H9 (cell line): Measurements from ENCODE around the gene HS3ST6. TPM values are rescaled to one million over a fixed set of nuclear protein-coding genes. Genes with fewer than 3 reads are reported as not detected.

ENCODE experiments used
- DNase-seq: peaks from one replicate; pipeline ENCODE4 v3.0.0-alpha.2; 2017
- H2AFZ ChIP-seq: one replicate; pipeline ENCODE4 v1.6.1; 2013; ENCODE audit warnings: mild to moderate bottlenecking, low read length, control low read depth, moderate library complexity
- H2AK5ac ChIP-seq: 2 replicates; pipeline ENCODE4 v1.6.1; 2013; ENCODE audit warnings: low read length, control low read depth, mixed read lengths; ENCODE audit not compliant: insufficient read length
- H2BK120ac ChIP-seq: one replicate; pipeline ENCODE4 v1.6.1; 2013; ENCODE audit warnings: low read depth, mild to moderate bottlenecking, low read length, control low read depth, inconsistent platforms; ENCODE audit not compliant: poor library complexity, severe bottlenecking
- H2BK12ac ChIP-seq: 2 replicates; pipeline ENCODE4 v1.6.1; 2013; ENCODE audit warnings: low read length, control low read depth, mixed read lengths, low read depth; ENCODE audit not compliant: insufficient read length
- H2BK15ac ChIP-seq: 2 replicates; pipeline ENCODE4 v1.6.1; 2013; ENCODE audit warnings: low read depth, low read length, control low read depth
- H2BK20ac ChIP-seq: one replicate; pipeline ENCODE4 v1.6.1; 2013; ENCODE audit warnings: low read depth, mild to moderate bottlenecking, low read length, control low read depth, inconsistent platforms; ENCODE audit not compliant: poor library complexity, severe bottlenecking
- H2BK5ac ChIP-seq: 2 replicates; pipeline ENCODE4 v1.6.1; 2013; ENCODE audit warnings: low read length, control low read depth, mixed read lengths; ENCODE audit not compliant: insufficient read length
- H3K14ac ChIP-seq: 2 replicates; pipeline ENCODE4 v1.6.1; 2013; ENCODE audit warnings: low read length, control low read depth; ENCODE audit not compliant: insufficient read depth
- H3K18ac ChIP-seq: 2 replicates; pipeline ENCODE4 v1.6.1; 2013; ENCODE audit warnings: low read depth, mild to moderate bottlenecking, mixed read lengths, low read length, control low read depth; ENCODE audit not compliant: insufficient read length
- H3K23ac ChIP-seq: 2 replicates; pipeline ENCODE4 v1.6.1; 2013; ENCODE audit warnings: low read length, control low read depth, mixed read lengths, low read depth; ENCODE audit not compliant: insufficient read length
- H3K23me2 ChIP-seq: 2 replicates; pipeline ENCODE4 v1.6.1; 2013; ENCODE audit warnings: low read depth, mild to moderate bottlenecking, mixed read lengths, low read length, control low read depth; ENCODE audit not compliant: insufficient read length, poor library complexity, severe bottlenecking
- H3K27ac ChIP-seq: 2 replicates; pipeline ENCODE4 v1.5.1; 2013; ENCODE audit warnings: low read length, control low read depth, mixed read lengths, low read depth; ENCODE audit not compliant: insufficient read length
- H3K27me3 ChIP-seq: 2 replicates; pipeline ENCODE4 v1.6.1; 2013; ENCODE audit warnings: low read length, control low read depth, inconsistent platforms; ENCODE audit not compliant: insufficient read depth
- H3K4ac ChIP-seq: 2 replicates; pipeline ENCODE4 v1.6.1; 2013; ENCODE audit warnings: low read depth, mild to moderate bottlenecking, control low read depth, inconsistent platforms, low read length, moderate library complexity
- H3K4me1 ChIP-seq: 2 replicates; pipeline ENCODE4 v1.6.1; 2013; ENCODE audit warnings: low read length, control low read depth, inconsistent platforms; ENCODE audit not compliant: insufficient read depth
- H3K4me2 ChIP-seq: 2 replicates; pipeline ENCODE4 v1.6.1; 2013; ENCODE audit warnings: low read length, control low read depth, mixed read lengths; ENCODE audit not compliant: insufficient read length, insufficient read depth
- H3K56ac ChIP-seq: 2 replicates; pipeline ENCODE4 v1.6.1; 2013; ENCODE audit warnings: low read depth, mild to moderate bottlenecking, mixed read lengths, low read length, control low read depth; ENCODE audit not compliant: insufficient read length
- H3K79me1 ChIP-seq: 2 replicates; pipeline ENCODE4 v1.6.1; 2013; ENCODE audit warnings: low read depth, mild to moderate bottlenecking, moderate library complexity, low read length, control low read depth, inconsistent platforms; ENCODE audit not compliant: insufficient read depth, poor library complexity, severe bottlenecking
- H3K79me2 ChIP-seq: 2 replicates; pipeline ENCODE4 v1.6.1; 2013; ENCODE audit warnings: low read length, control low read depth, inconsistent platforms; ENCODE audit not compliant: insufficient read depth
- H3K9ac ChIP-seq: 2 replicates; pipeline ENCODE4 v1.6.1; 2013; ENCODE audit warnings: low read length, control low read depth, mixed read lengths; ENCODE audit not compliant: insufficient read length; ENCODE audit errors: extremely low read depth
- H3K9me3 ChIP-seq: one replicate; pipeline ENCODE4 v1.6.1; 2013; ENCODE audit warnings: low read depth, low read length, inconsistent platforms; ENCODE audit not compliant: control insufficient read depth
- H3T11ph ChIP-seq: one replicate; pipeline ENCODE4 v1.6.1; 2013; ENCODE audit warnings: mild to moderate bottlenecking, low read length, control low read depth, inconsistent platforms
- H4K20me1 ChIP-seq: one replicate; pipeline ENCODE4 v1.6.1; 2013; ENCODE audit not compliant: control insufficient read depth, insufficient read length, insufficient read depth
- H4K5ac ChIP-seq: 2 replicates; pipeline ENCODE4 v1.6.1; 2013; ENCODE audit warnings: low read depth, mild to moderate bottlenecking, mixed read lengths, low read length, control low read depth; ENCODE audit not compliant: insufficient read length
- H4K8ac ChIP-seq: replicated peaks from 2 replicates; pipeline ENCODE4 v1.6.1; 2013; ENCODE audit warnings: low read length, control low read depth, mixed read lengths, low read depth; ENCODE audit not compliant: insufficient read length
- H4K91ac ChIP-seq: 2 replicates; pipeline ENCODE4 v1.6.1; 2013; ENCODE audit warnings: low read depth, mild to moderate bottlenecking, moderate library complexity, mixed read lengths, low read length, control low read depth; ENCODE audit not compliant: insufficient read length
- H3K27ac Mint-ChIP-seq, 3 experiments: 2 replicates in 2 of 3; 3 replicates in 1 of 3; pipeline ENCODE4 v1.8.0; 2020 to 2021; ENCODE audit warnings: mixed read lengths in 3 of 3, mild to moderate bottlenecking in 1 of 3, moderate library complexity in 1 of 3
- H3K27me3 Mint-ChIP-seq: 2 replicates; pipeline ENCODE4 v1.8.0; 2021; ENCODE audit warnings: low read depth, mild to moderate bottlenecking, moderate library complexity, mixed read lengths
- H3K36me3 Mint-ChIP-seq, 3 experiments: 2 replicates in 2 of 3; 3 replicates in 1 of 3; pipeline ENCODE4 v1.8.0; 2020 to 2021; ENCODE audit warnings: low read depth in 3 of 3, mixed read lengths in 3 of 3; ENCODE audit not compliant: insufficient read depth in 1 of 3
- H3K4me1 Mint-ChIP-seq, 2 experiments: 2 replicates each; pipeline ENCODE4 v1.8.0; 2020; ENCODE audit warnings: mixed read lengths in 2 of 2
- H3K4me3 Mint-ChIP-seq, 2 experiments: 2 replicates in 1 of 2; 3 replicates in 1 of 2; pipeline ENCODE4 v1.8.0; 2020 to 2021; ENCODE audit warnings: mild to moderate bottlenecking in 2 of 2, mixed read lengths in 2 of 2, moderate library complexity in 1 of 2
- H3K9me3 Mint-ChIP-seq, 2 experiments: 2 replicates in 1 of 2; 3 replicates in 1 of 2; pipeline ENCODE4 v1.8.0; 2020; ENCODE audit warnings: mild to moderate bottlenecking in 2 of 2, mixed read lengths in 2 of 2, moderate library complexity in 1 of 2
- CTCF ChIP-seq: fragments of 200-600 bp; sonication (generic); conservative IDR thresholded peaks from 3 replicates; pipeline ENCODE4 v1.8.0; 2021; ENCODE audit warnings: antibody characterized with exemption, mild to moderate bottlenecking
- WGBS: extraction: QIAGEN DNeasy Blood & Tissue Kit; methylation state at CpG from one replicate; pipeline ENCODE4 v1.1.7; 2013; ENCODE audit warnings: missing lambda C conversion rate, low lambda C conversion rate, mixed read lengths; ENCODE audit not compliant: insufficient read length; ENCODE audit errors: extremely low coverage; 5-methylcytosine and 5-hydroxymethylcytosine counted together
- total RNA-seq: library from RNA; stranded (reverse); gene quantifications from 2 replicates; pipeline ENCODE4 v1.2.1, GENCODE V29; 2021

HS3ST6 gene
- total RNA-seq, 1 experiment from 2014 or later = not detected

GRCh38 chr16:1924095-1924494 lies 5.9 kb upstream of the HS3ST6 start:
- Mint-ChIP-seq H3K27me3 (peaks cover 69% of the 10 kb centered on the region), H3K27ac (no peak overlapping the region), H3K4me1 (peaks cover 12 to 38% of the 10 kb centered on the region in 2 experiments), H3K9me3 (peaks cover 2 to 4% of the 10 kb centered on the region in 2 experiments; a peak in 3 of 5 replicates), H3K36me3 (peaks cover 0 to 2% (median 0%) of the 10 kb centered on the region in 3 experiments; a peak in 1 of 7 replicates), H3K4me3 (peak overlapping the region; percentile 4 to 5; a peak in 1 of 5 replicates)
- H3K4me1 ChIP-seq = no peaks in the 10 kb centered on the region; the same call in 1 of the 2 replicates
- H3K79me2 ChIP-seq = no peaks in the 10 kb centered on the region
- H3K79me1 ChIP-seq = no peaks in the 10 kb centered on the region
- DNase-seq = no peak
- H3K18ac ChIP-seq = no peak overlapping the region
- no peak overlapping the region for H2BK15ac ChIP-seq
- no peak overlapping the region for H2BK20ac ChIP-seq
- no peak overlapping the region for H4K8ac ChIP-seq
- peak overlapping the region; percentile 15 for H3K4me2 ChIP-seq
- TF ChIP-seq CTCF = no peak
- peaks cover 1% of the 10 kb centered on the region for H3K23me2 ChIP-seq
- no peak overlapping the region for H3K23ac ChIP-seq
- no peak overlapping the region for H2BK5ac ChIP-seq
- H4K91ac ChIP-seq = no peak overlapping the region
- H3T11ph ChIP-seq = no peak overlapping the region
- H3K27me3 ChIP-seq = peaks cover 17% of the 10 kb centered on the region; the same call in 1 of the 2 replicates
- H2AFZ ChIP-seq = no peak overlapping the region
- H2BK120ac ChIP-seq = no peak overlapping the region
- no peak overlapping the region for H3K9ac ChIP-seq
- H3K4ac ChIP-seq = no peak overlapping the region
- no peak overlapping the region for H4K5ac ChIP-seq
- no peak overlapping the region for H2AK5ac ChIP-seq
- no peak overlapping the region for H3K14ac ChIP-seq
- H3K27ac ChIP-seq = no peak overlapping the region
- WGBS = no CpG with 5 or more reads among the region's 5 CpGs
- H4K20me1 ChIP-seq = no peaks in the 10 kb centered on the region
- no peak overlapping the region for H2BK12ac ChIP-seq
- no peaks in the 10 kb centered on the region for H3K9me3 ChIP-seq
- no peak overlapping the region for H3K56ac ChIP-seq
